CD4-positive, alpha-beta T cell (primary cell): ENCODE results near the gene CAMTA1. TPM values are rescaled to one million over a fixed set of nuclear protein-coding genes. Genes with fewer than 3 reads are reported as not detected.

ENCODE experiments used
- ATAC-seq: fragments of 200-7000 bp; cut with Tn5 transposase; one replicate; pipeline ENCODE4 v1.10.0; 2022; ENCODE audit warnings: mild to moderate bottlenecking; ENCODE audit not compliant: poor library complexity
- CTCF ChIA-PET: fragments of 350-600 bp; sonication (Branson Sonifier 250); formaldehyde crosslinking; loops from one replicate; lab custom pipeline; 2021; ENCODE audit warnings: antibody characterized with exemption, inconsistent platforms; lab: Charles Lee
- POLR2A ChIA-PET: fragments of 350-600 bp; sonication (Branson Sonifier 250); formaldehyde crosslinking; loops from one replicate; lab custom pipeline; 2021; ENCODE audit warnings: antibody characterized with exemption, inconsistent platforms; lab: Charles Lee
- DNase-seq, 14 experiments: peaks; one replicate each; pipeline ENCODE4 v3.0.0-alpha.2; 2013 to 2020; ENCODE audit warnings: mixed read lengths in 2 of 14
- H3K27ac ChIP-seq, 2 donors: one replicate each; pipeline versions ENCODE4 v1.5.1 to v1.7.0; 2013; ENCODE audit warnings: low read length in 2 of 2, low read depth in 1 of 2, mild to moderate bottlenecking in 1 of 2
- H3K27me3 ChIP-seq, 2 experiments: 1 replicate in 1 of 2; 2 replicates in 1 of 2; pipeline versions ENCODE4 v1.6.1 to v1.7.0; 2013; ENCODE audit warnings: low read length in 2 of 2, control low read depth in 1 of 2, mild to moderate bottlenecking in 1 of 2, moderate library complexity in 1 of 2; ENCODE audit not compliant: insufficient read depth in 2 of 2, control insufficient read depth in 1 of 2
- H3K36me3 ChIP-seq: one replicate; pipeline ENCODE4 v1.6.1; 2013; ENCODE audit warnings: low read length, control low read depth; ENCODE audit not compliant: insufficient read depth
- H3K4me1 ChIP-seq: one replicate; pipeline ENCODE4 v1.6.1; 2013; ENCODE audit warnings: low read length, control low read depth; ENCODE audit not compliant: insufficient read depth
- H3K4me3 ChIP-seq: one replicate; pipeline ENCODE4 v1.5.1; 2013; ENCODE audit warnings: mild to moderate bottlenecking, low read length, moderate library complexity
- H3K9me3 ChIP-seq, 2 experiments: 1 replicate in 1 of 2; 2 replicates in 1 of 2; pipeline versions ENCODE4 v1.6.1 to v1.7.0; 2013; ENCODE audit warnings: low read length in 2 of 2, mild to moderate bottlenecking in 2 of 2, control low read depth in 1 of 2, moderate library complexity in 1 of 2; ENCODE audit not compliant: control insufficient read depth in 1 of 2, insufficient read depth in 1 of 2
- H3K27ac Mint-ChIP-seq: one replicate; pipeline ENCODE4 v1.8.0; 2020; ENCODE audit warnings: mixed read lengths
- H3K27me3 Mint-ChIP-seq: one replicate; pipeline ENCODE4 v1.8.0; 2021; ENCODE audit warnings: mixed read lengths
- H3K36me3 Mint-ChIP-seq: one replicate; pipeline ENCODE4 v1.8.0; 2021; ENCODE audit warnings: low read depth, mixed read lengths
- H3K4me1 Mint-ChIP-seq: one replicate; pipeline ENCODE4 v1.8.0; 2021; ENCODE audit warnings: low read depth, mixed read lengths
- H3K4me3 Mint-ChIP-seq: one replicate; pipeline ENCODE4 v1.8.0; 2020; ENCODE audit warnings: mild to moderate bottlenecking, mixed read lengths
- H3K9me3 Mint-ChIP-seq: one replicate; pipeline ENCODE4 v1.8.0; 2020; ENCODE audit warnings: mixed read lengths
- CTCF ChIP-seq: fragments of 200-600 bp; IDR thresholded peaks from one replicate; pipeline ENCODE4 v1.8.0; 2022; ENCODE audit warnings: antibody characterized with exemption, mild to moderate bottlenecking
- intact Hi-C, 2 experiments: fragments of 100-400 bp; cut with DNase I in 1 of 2; cut with micrococcal nuclease in 1 of 2; formaldehyde crosslinking; loops; one replicate each; pipeline versions ENCODE4 v1.15.1 to v1.9.0; 2023 to 2025; cut with DNase I, micrococcal nuclease
- total RNA-seq, 174 experiments: library from RNA in 2 of 174; stranded (reverse) in 2 of 174; gene quantifications; one replicate each; pipeline ENCODE4 v1.2.3 and lab custom pipeline; 2021 to 2026

CAMTA1 gene
- total RNA-seq, 2 experiments from 2014 or later: 38.6 to 39.3 TPM

GRCh38 chr1:7346070-7346596 is 560.9 kb downstream of the CAMTA1 start:
- Histone ChIP-seq H3K27me3 (no peaks in the 10 kb centered on the region), H3K4me3 (no peak overlapping the region)
- CTCF ChIA-PET: no interaction called here

GRCh38 chr1:7346600-7347570 is 561.6 kb downstream of the CAMTA1 start:
- Mint-ChIP-seq H3K36me3 (no peaks in the 10 kb centered on the region), H3K4me1 (no peaks in the 10 kb centered on the region), H3K27me3 (no peaks in the 10 kb centered on the region), H3K27ac (no peak overlapping the region), H3K9me3 (no peaks in the 10 kb centered on the region), H3K4me3 (no peak overlapping the region)
- no peak overlapping the region for H3K4me3 ChIP-seq
- intact Hi-C loops: no loop called here
- CTCF ChIA-PET: no interaction called here
- no peak for TF ChIP-seq CTCF
- no peaks in the 10 kb centered on the region for H3K27me3 ChIP-seq
- ATAC-seq (no peak), DNase-seq (no peak)
- H3K27ac ChIP-seq: no peak overlapping the region
- POLR2A ChIA-PET: no interaction called here
- H3K9me3 ChIP-seq: peaks cover 0 to 2% of the 10 kb centered on the region in 2 experiments
- no peaks in the 10 kb centered on the region for H3K36me3 ChIP-seq
- no peaks in the 10 kb centered on the region for H3K4me1 ChIP-seq

More at GRCh38 chr1:7346070-7346596, 560.9 kb downstream of the CAMTA1 start:
- TF ChIP-seq CTCF: no peak
- H3K4me1 ChIP-seq: no peaks in the 10 kb centered on the region
- no peak overlapping the region for H3K27ac ChIP-seq
- intact Hi-C loops: no loop called here
- Mint-ChIP-seq H3K4me3 (no peak overlapping the region), H3K27me3 (no peaks in the 10 kb centered on the region), H3K4me1 (no peaks in the 10 kb centered on the region), H3K9me3 (no peaks in the 10 kb centered on the region), H3K36me3 (no peaks in the 10 kb centered on the region), H3K27ac (no peak overlapping the region)
- DNase-seq (no peak), ATAC-seq (no peak)
- peaks cover 0 to 10% of the 10 kb centered on the region in 2 experiments for H3K9me3 ChIP-seq
- POLR2A ChIA-PET: no interaction called here
- H3K36me3 ChIP-seq: no peaks in the 10 kb centered on the region

GRCh38 chr1:7348073-7348472 is 562.8 kb downstream of the CAMTA1 start:
- ChIA-PET CTCF (no interaction called here), POLR2A (no interaction called here)
- Mint-ChIP-seq H3K9me3 (no peaks in the 10 kb centered on the region), H3K36me3 (no peaks in the 10 kb centered on the region), H3K4me3 (no peak overlapping the region), H3K27ac (no peak overlapping the region), H3K4me1 (no peaks in the 10 kb centered on the region), H3K27me3 (no peaks in the 10 kb centered on the region)
- no peak for TF ChIP-seq CTCF
- Histone ChIP-seq H3K4me3 (no peak overlapping the region), H3K9me3 (peaks cover 0 to 3% of the 10 kb centered on the region in 2 experiments), H3K36me3 (no peaks in the 10 kb centered on the region), H3K27me3 (no peaks in the 10 kb centered on the region), H3K4me1 (no peaks in the 10 kb centered on the region), H3K27ac (no peak overlapping the region)
- no peak for ATAC-seq
- no peak for DNase-seq
- intact Hi-C loops: no loop called here
